22Rv1 (cell line): Measurements from ENCODE around the gene ERG.

Source experiments
- H3K27ac ChIP-seq: fragments of 450-650 bp; 2 replicates; pipeline ENCODE4 v1.5.1; 2017
- CTCF ChIP-seq: fragments of 450-650 bp; IDR thresholded peaks from 2 replicates; pipeline ENCODE4 v1.5.1; 2017; ENCODE audit warnings: mild to moderate bottlenecking
- ZFX ChIP-seq: fragments of 450-650 bp; IDR thresholded peaks from 2 replicates; pipeline ENCODE4 v1.6.1; 2017; ENCODE audit warnings: antibody characterized with exemption, borderline replicate concordance

ERG gene

GRCh38 chr21:38436341-38436740 lies 61.9 kb downstream of the ERG start:
- no peak overlapping the region for H3K27ac ChIP-seq
- TF ChIP-seq CTCF (no peak), ZFX (no peak)

- no peak overlapping the region for H3K27ac ChIP-seq
- TF ChIP-seq ZFX = no peak
- TF ChIP-seq CTCF = no peak
Measured at GRCh38 chr21:38434913-38435533, 63.3 kb downstream of the ERG start.

GRCh38 chr21:38433471-38433870 lies 64.8 kb downstream of the ERG start:
- TF ChIP-seq ZFX (no peak), CTCF (no peak)
- H3K27ac ChIP-seq = no peak overlapping the region

GRCh38 chr21:38430401-38430984 lies 67.8 kb downstream of the ERG start:
- no peak overlapping the region for H3K27ac ChIP-seq
- TF ChIP-seq ZFX (no peak), CTCF (no peak)

- H3K27ac ChIP-seq = no peak overlapping the region
- no peak for TF ChIP-seq CTCF
- TF ChIP-seq ZFX = no peak
Measured at GRCh38 chr21:38429011-38429410, 69.3 kb downstream of the ERG start.

- no peak overlapping the region for H3K27ac ChIP-seq
- TF ChIP-seq ZFX (no peak), CTCF (no peak)
Measured at GRCh38 chr21:38428211-38428610, 70.1 kb downstream of the ERG start.

GRCh38 chr21:38424305-38425019 lies 73.8 kb downstream of the ERG start:
- no peak overlapping the region for H3K27ac ChIP-seq
- TF ChIP-seq ZFX (no peak), CTCF (no peak)
